PC-3 (cell line): Measurements from ENCODE around the gene SPEF2. TPM values are rescaled to one million over a fixed set of nuclear protein-coding genes. Genes with fewer than 3 reads are reported as not detected.
"Not testable (repeated sequence)": the region's sequence is repeated elsewhere in the genome, so short reads cannot be mapped to it uniquely, and the experiment has no call there.

Experiments
- ATAC-seq: fragments of 200-7000 bp; cut with Tn5 transposase; 2 replicates; pipeline ENCODE4 v1.9.1; 2020; ENCODE audit warnings: mild to moderate bottlenecking, moderate library complexity
- BruUV-seq: library from RNA; stranded (reverse); fragments of 400-500 nt; replicated peaks from 2 replicates; lab custom pipeline; 2021; lab: Mats Ljungman, UMichigan
- CTCF ChIA-PET: fragments of 300-600 bp; sonication (Branson Sonifier 250); formaldehyde crosslinking; loops from one replicate; lab custom pipeline; 2022; ENCODE audit warnings: antibody characterized with exemption; lab: Charles Lee
- POLR2A ChIA-PET: fragments of 300-600 bp; sonication (Branson Sonifier 250); formaldehyde crosslinking; loops from one replicate; lab custom pipeline; 2022; ENCODE audit warnings: antibody characterized with exemption; ENCODE audit not compliant: unreplicated experiment; lab: Charles Lee
- DNase-seq: peaks from one replicate; pipeline ENCODE4 v3.0.0-alpha.2; 2015
- H2AFZ ChIP-seq: fragments of 300-600 bp; sonication (generic); 2 replicates; pipeline ENCODE4 v1.6.0; 2016; ENCODE audit warnings: antibody characterized with exemption, low read length
- H3F3A ChIP-seq: fragments of 300-600 bp; sonication (generic); one replicate; pipeline ENCODE4 v1.6.0; 2017; ENCODE audit warnings: antibody characterized with exemption, low read length, control low read depth, mild to moderate bottlenecking; ENCODE audit not compliant: unreplicated experiment
- H3K27ac ChIP-seq: fragments of 300-600 bp; sonication (generic); 2 replicates; pipeline ENCODE4 v1.5.1; 2016; ENCODE audit warnings: mild to moderate bottlenecking, low read length
- H3K27me3 ChIP-seq: fragments of 300-600 bp; sonication (generic); 2 replicates; pipeline ENCODE4 v1.6.1; 2016; ENCODE audit warnings: low read length, mixed read lengths
- H3K36me3 ChIP-seq: fragments of 300-600 bp; sonication (generic); 2 replicates; pipeline ENCODE4 v1.6.1; 2016; ENCODE audit warnings: low read depth, mixed run types, low read length, mixed read lengths
- H3K4me1 ChIP-seq: fragments of 300-600 bp; sonication (generic); 2 replicates; pipeline ENCODE4 v1.5.1; 2016; ENCODE audit warnings: low read length; ENCODE audit not compliant: insufficient read depth
- H3K4me2 ChIP-seq: fragments of 300-600 bp; sonication (generic); 2 replicates; pipeline ENCODE4 v1.6.0; 2016; ENCODE audit warnings: low read length
- H3K4me3 ChIP-seq: fragments of 300-600 bp; sonication (generic); 2 replicates; pipeline ENCODE4 v1.5.1; 2016; ENCODE audit warnings: mild to moderate bottlenecking, low read length, mixed read lengths
- H3K79me2 ChIP-seq: fragments of 300-600 bp; sonication (generic); 2 replicates; pipeline ENCODE4 v1.6.1; 2017; ENCODE audit warnings: low read length, mixed read lengths
- H3K9ac ChIP-seq: fragments of 300-600 bp; sonication (generic); 2 replicates; pipeline ENCODE4 v1.6.0; 2016; ENCODE audit warnings: mild to moderate bottlenecking, low read length
- H3K9me2 ChIP-seq: fragments of 300-600 bp; sonication (generic); replicated peaks from 2 replicates; pipeline ENCODE4 v1.6.1; 2016; ENCODE audit warnings: mixed run types, low read length, mixed read lengths
- H3K9me3 ChIP-seq: fragments of 300-600 bp; sonication (generic); 2 replicates; pipeline ENCODE4 v1.6.1; 2016; ENCODE audit warnings: low read length, mixed read lengths
- H4K20me1 ChIP-seq: fragments of 300-600 bp; sonication (generic); 2 replicates; pipeline ENCODE4 v1.6.1; 2016; ENCODE audit warnings: low read length, mixed read lengths
- EZH2 ChIP-seq: fragments of 300-600 bp; sonication (generic); IDR thresholded peaks from one replicate; pipeline ENCODE4 v1.6.1; 2017; ENCODE audit warnings: antibody characterized with exemption, mild to moderate bottlenecking, low read length; ENCODE audit not compliant: unreplicated experiment
- EZH2phosphoT487 ChIP-seq: fragments of 300-600 bp; sonication (generic); IDR thresholded peaks from 2 replicates; pipeline ENCODE4 v1.6.1; 2018; ENCODE audit warnings: mild to moderate bottlenecking, antibody characterized with exemption, low read length, borderline replicate concordance
- intact Hi-C: fragments of 100-400 bp; cut with micrococcal nuclease; formaldehyde crosslinking; loops from 2 replicates; pipeline ENCODE4 v1.9.0; 2023
- total RNA-seq: library from RNA; depleted of rRNA; stranded (reverse); fragments of >200 nt; gene quantifications from 2 replicates; pipeline ENCODE4 v1.2.3, GENCODE V29; 2014
- TF ChIP-seq, protein P1 (sequence below): fragments of 300-600 bp; sonication (generic); conservative IDR thresholded peaks from 2 replicates; pipeline ENCODE4 v1.5.1; 2017; ENCODE audit warnings: antibody characterized with exemption, low read depth, mild to moderate bottlenecking, low read length

SPEF2 gene
- total RNA-seq, 1 experiment from 2014 or later = 2.3 TPM

DNA sequence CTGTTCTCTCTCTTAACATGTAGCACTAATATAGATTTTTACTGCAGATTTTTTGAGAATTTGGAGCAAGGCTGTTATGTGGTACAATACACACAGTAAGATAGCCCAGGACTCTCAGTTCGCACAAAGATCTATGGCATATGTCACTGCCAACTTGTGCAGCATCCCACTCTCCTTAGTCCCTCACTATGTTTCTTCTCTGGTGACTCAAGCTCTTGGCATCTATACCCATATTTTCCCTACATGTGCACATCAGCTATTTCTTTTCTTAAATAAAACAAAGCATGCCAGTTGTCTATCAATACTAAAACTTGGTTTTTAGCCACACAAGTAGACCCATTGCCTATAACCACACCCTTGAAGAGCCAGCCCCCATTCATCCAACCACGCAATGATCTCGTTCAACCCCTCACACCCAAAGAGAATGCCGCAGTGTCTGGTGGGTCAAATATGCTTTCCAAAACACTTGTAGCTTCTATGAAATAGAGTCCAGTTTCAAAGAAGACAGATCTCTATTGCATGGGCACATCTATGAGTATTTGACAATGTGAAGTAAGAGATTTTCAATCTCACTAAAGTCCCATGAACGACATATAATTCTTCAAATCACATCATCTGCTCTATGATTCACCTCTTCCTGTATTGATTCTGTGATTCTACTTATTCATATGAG is 220.8 kb downstream of the SPEF2 start:
- TF ChIP-seq, protein P1, sequence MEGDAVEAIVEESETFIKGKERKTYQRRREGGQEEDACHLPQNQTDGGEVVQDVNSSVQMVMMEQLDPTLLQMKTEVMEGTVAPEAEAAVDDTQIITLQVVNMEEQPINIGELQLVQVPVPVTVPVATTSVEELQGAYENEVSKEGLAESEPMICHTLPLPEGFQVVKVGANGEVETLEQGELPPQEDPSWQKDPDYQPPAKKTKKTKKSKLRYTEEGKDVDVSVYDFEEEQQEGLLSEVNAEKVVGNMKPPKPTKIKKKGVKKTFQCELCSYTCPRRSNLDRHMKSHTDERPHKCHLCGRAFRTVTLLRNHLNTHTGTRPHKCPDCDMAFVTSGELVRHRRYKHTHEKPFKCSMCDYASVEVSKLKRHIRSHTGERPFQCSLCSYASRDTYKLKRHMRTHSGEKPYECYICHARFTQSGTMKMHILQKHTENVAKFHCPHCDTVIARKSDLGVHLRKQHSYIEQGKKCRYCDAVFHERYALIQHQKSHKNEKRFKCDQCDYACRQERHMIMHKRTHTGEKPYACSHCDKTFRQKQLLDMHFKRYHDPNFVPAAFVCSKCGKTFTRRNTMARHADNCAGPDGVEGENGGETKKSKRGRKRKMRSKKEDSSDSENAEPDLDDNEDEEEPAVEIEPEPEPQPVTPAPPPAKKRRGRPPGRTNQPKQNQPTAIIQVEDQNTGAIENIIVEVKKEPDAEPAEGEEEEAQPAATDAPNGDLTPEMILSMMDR = no peak
- Histone ChIP-seq H3K4me3 (no peak overlapping the region), H3K27me3 (no peaks in the 10 kb centered on the region), H3K79me2 (no peaks in the 10 kb centered on the region), H3K27ac (no peak overlapping the region), H2AFZ (no peak overlapping the region), H3K9me2 (no peaks in the 10 kb centered on the region), H3K4me2 (peak overlapping the region; percentile 33; the same call in 1 of the 2 replicates), H4K20me1 (no peaks in the 10 kb centered on the region), H3K36me3 (peaks cover 2% of the 10 kb centered on the region; the same call in 1 of the 2 replicates), H3K9ac (no peak overlapping the region), H3F3A (no peaks in the 10 kb centered on the region), H3K4me1 (peaks cover 7% of the 10 kb centered on the region), H3K9me3 (peaks cover 9% of the 10 kb centered on the region)
- intact Hi-C loops = no loop called here
- CTCF ChIA-PET = no interaction called here
- BruUV-seq = no TSS peak
- ATAC-seq (peak; percentile 59; the same call in 1 of the 2 replicates), DNase-seq (peak; percentile 46)
- POLR2A ChIA-PET = no interaction called here

DNA sequence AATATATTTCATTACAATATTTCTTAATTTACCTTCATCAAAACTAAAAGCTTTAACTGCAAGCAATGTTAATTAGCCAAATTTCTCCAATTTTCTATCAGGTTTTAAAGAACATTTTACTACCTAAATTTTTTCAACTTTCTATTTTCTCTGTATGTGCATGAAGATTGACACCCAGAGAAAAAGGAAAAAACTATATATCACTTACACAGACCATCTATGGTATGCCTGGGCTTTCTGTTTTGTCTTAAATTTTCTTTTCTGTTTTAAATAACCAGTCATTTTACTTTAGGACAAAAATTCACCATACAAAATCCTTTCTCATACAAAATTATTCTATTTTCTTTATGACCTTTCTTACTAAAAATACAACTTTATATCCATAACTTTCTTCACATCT is 225.2 kb downstream of the SPEF2 start:
- peaks cover 38% of the 10 kb centered on the region for H3K9me3 ChIP-seq
- no peak overlapping the region for H3K9ac ChIP-seq
- H3K4me3 ChIP-seq = no peak overlapping the region
- no peaks in the 10 kb centered on the region for H3K9me2 ChIP-seq
- peaks cover 7% of the 10 kb centered on the region for H3K4me1 ChIP-seq
- DNase-seq (no peak), ATAC-seq (no peak)
- peaks cover 4% of the 10 kb centered on the region; the same call in 1 of the 2 replicates for H3K36me3 ChIP-seq
- no TSS peak for BruUV-seq
- H4K20me1 ChIP-seq = no peaks in the 10 kb centered on the region
- no peaks in the 10 kb centered on the region for H3K27me3 ChIP-seq
- no peak overlapping the region for H3K27ac ChIP-seq
- no peak overlapping the region for H3K4me2 ChIP-seq
- CTCF ChIA-PET = no interaction called here
- POLR2A ChIA-PET = no interaction called here
- no peaks in the 10 kb centered on the region for H3F3A ChIP-seq
- no peaks in the 10 kb centered on the region for H3K79me2 ChIP-seq
- no peak overlapping the region for H2AFZ ChIP-seq
- intact Hi-C loops = no loop called here
- TF ChIP-seq, protein P1 = no peak
- TF ChIP-seq EZH2 (no peak), EZH2phosphoT487 (no peak)

DNA sequence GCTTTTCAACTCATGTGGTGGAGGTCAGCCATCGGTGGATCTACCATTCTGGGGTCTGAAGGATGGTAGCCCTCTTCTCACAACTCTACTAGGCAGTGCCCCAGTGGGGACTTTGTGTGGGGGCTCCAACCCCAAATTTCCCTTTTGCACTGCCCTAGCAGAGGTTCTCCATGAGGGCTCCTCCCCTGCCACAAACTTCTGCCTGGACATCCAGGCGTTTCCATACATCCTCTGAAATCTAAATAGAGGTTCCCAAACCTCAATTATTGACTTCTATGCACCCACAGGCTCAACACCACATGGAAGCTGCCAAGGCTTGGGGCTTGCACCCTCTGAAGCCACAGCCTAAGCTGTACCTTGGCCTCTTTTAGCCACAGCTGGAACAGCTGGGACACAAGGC is 227.8 kb downstream of the SPEF2 start:
- H3K9ac ChIP-seq, H3K36me3 ChIP-seq, POLR2A ChIA-PET, H3K27ac ChIP-seq, DNase-seq, BruUV-seq, H3K27me3 ChIP-seq, H3F3A ChIP-seq, intact Hi-C loops, H3K9me2 ChIP-seq, H2AFZ ChIP-seq, H4K20me1 ChIP-seq, H3K4me2 ChIP-seq, H3K4me3 ChIP-seq, H3K79me2 ChIP-seq, ATAC-seq, CTCF ChIA-PET, H3K4me1 ChIP-seq: not testable (repeated sequence)
- H3K9me3 ChIP-seq = peaks cover 38% of the 10 kb centered on the region
